MM.1S (cell line): ENCODE results near the gene MPL.

Experiments used
- DNase-seq: peaks from one replicate; pipeline ENCODE4 v3.0.0-alpha.2; 2015
- H2AFZ ChIP-seq: fragments of 300-600 bp; sonication (generic); 2 replicates; pipeline ENCODE4 v1.6.0; 2016; ENCODE audit warnings: antibody characterized with exemption, low read length
- H3F3A ChIP-seq: fragments of 300-600 bp; sonication (generic); 2 replicates; pipeline ENCODE4 v1.6.1; 2016; ENCODE audit warnings: mild to moderate bottlenecking, antibody characterized with exemption, low read length, moderate library complexity, mixed read lengths; ENCODE audit not compliant: insufficient read depth
- H3K27ac ChIP-seq: fragments of 300-600 bp; sonication (generic); 2 replicates; pipeline ENCODE4 v1.5.1; 2016; ENCODE audit warnings: mild to moderate bottlenecking, low read length
- H3K27me3 ChIP-seq: fragments of 300-600 bp; sonication (generic); replicated peaks from 2 replicates; pipeline ENCODE4 v1.6.0; 2016; ENCODE audit warnings: low read length; ENCODE audit not compliant: insufficient read depth
- H3K36me3 ChIP-seq: fragments of 300-600 bp; sonication (generic); replicated peaks from 2 replicates; pipeline ENCODE4 v1.6.1; 2016; ENCODE audit warnings: mild to moderate bottlenecking, low read length, mixed read lengths; ENCODE audit not compliant: insufficient read depth
- H3K4me1 ChIP-seq: fragments of 300-600 bp; sonication (generic); 2 replicates; pipeline ENCODE4 v1.6.1; 2016; ENCODE audit warnings: low read length, mixed read lengths
- H3K4me2 ChIP-seq: fragments of 300-600 bp; sonication (generic); 2 replicates; pipeline ENCODE4 v1.6.0; 2016; ENCODE audit warnings: low read depth, low read length
- H3K4me3 ChIP-seq: fragments of 300-600 bp; sonication (generic); 2 replicates; pipeline ENCODE4 v1.5.1; 2016; ENCODE audit warnings: low read length, mixed read lengths
- H3K79me2 ChIP-seq: fragments of 300-600 bp; sonication (generic); 2 replicates; pipeline ENCODE4 v1.6.1; 2016; ENCODE audit warnings: mixed run types, low read length, mixed read lengths
- H3K9ac ChIP-seq: fragments of 300-600 bp; sonication (generic); 2 replicates; pipeline ENCODE4 v1.6.1; 2016; ENCODE audit warnings: low read length, mixed read lengths
- H3K9me2 ChIP-seq: fragments of 300-600 bp; sonication (generic); replicated peaks from 2 replicates; pipeline ENCODE4 v1.6.1; 2016; ENCODE audit warnings: mild to moderate bottlenecking, low read length, mixed read lengths; ENCODE audit not compliant: insufficient read depth
- H3K9me3 ChIP-seq: fragments of 300-600 bp; sonication (generic); replicated peaks from 2 replicates; pipeline ENCODE4 v1.6.1; 2016; ENCODE audit warnings: mild to moderate bottlenecking, low read length, mixed read lengths; ENCODE audit not compliant: insufficient read depth
- H4K20me1 ChIP-seq: fragments of 300-600 bp; sonication (generic); 2 replicates; pipeline ENCODE4 v1.6.1; 2016; ENCODE audit warnings: mild to moderate bottlenecking, low read length, moderate library complexity, mixed read lengths; ENCODE audit not compliant: insufficient read depth
- EZH2 ChIP-seq: fragments of 300-600 bp; sonication (generic); optimal IDR thresholded peaks from 2 replicates; pipeline ENCODE3; 2017; ENCODE audit warnings: low read depth, mild to moderate bottlenecking, antibody characterized with exemption, low read length, mixed read lengths
- EZH2phosphoT487 ChIP-seq: fragments of 300-600 bp; sonication (generic); IDR thresholded peaks from 2 replicates; pipeline ENCODE4 v1.6.1; 2018; ENCODE audit warnings: antibody characterized with exemption, low read length
- TF ChIP-seq, protein P1 (sequence below): fragments of 300-600 bp; sonication (generic); IDR thresholded peaks from 2 replicates; pipeline ENCODE4 v1.5.1; 2016; ENCODE audit warnings: antibody characterized with exemption, low read length, mixed read lengths

Gene MPL

GRCh38 chr1:43327549-43328292 is 9.9 kb upstream of the MPL start:
- no peak for TF ChIP-seq EZH2
- TF ChIP-seq EZH2phosphoT487 = no peak
- TF ChIP-seq, protein P1, sequence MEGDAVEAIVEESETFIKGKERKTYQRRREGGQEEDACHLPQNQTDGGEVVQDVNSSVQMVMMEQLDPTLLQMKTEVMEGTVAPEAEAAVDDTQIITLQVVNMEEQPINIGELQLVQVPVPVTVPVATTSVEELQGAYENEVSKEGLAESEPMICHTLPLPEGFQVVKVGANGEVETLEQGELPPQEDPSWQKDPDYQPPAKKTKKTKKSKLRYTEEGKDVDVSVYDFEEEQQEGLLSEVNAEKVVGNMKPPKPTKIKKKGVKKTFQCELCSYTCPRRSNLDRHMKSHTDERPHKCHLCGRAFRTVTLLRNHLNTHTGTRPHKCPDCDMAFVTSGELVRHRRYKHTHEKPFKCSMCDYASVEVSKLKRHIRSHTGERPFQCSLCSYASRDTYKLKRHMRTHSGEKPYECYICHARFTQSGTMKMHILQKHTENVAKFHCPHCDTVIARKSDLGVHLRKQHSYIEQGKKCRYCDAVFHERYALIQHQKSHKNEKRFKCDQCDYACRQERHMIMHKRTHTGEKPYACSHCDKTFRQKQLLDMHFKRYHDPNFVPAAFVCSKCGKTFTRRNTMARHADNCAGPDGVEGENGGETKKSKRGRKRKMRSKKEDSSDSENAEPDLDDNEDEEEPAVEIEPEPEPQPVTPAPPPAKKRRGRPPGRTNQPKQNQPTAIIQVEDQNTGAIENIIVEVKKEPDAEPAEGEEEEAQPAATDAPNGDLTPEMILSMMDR = no peak
- no peak overlapping the region for H3K9ac ChIP-seq
- DNase-seq = no peak
- no peaks in the 10 kb centered on the region for H3K36me3 ChIP-seq
- H3K4me1 ChIP-seq = no peaks in the 10 kb centered on the region
- no peak overlapping the region for H3K4me2 ChIP-seq
- H2AFZ ChIP-seq = no peak overlapping the region
- H3F3A ChIP-seq = no peaks in the 10 kb centered on the region
- H4K20me1 ChIP-seq = no peaks in the 10 kb centered on the region
- H3K4me3 ChIP-seq = no peak overlapping the region
- H3K9me3 ChIP-seq = no peaks in the 10 kb centered on the region
- H3K27me3 ChIP-seq = no peaks in the 10 kb centered on the region
- H3K79me2 ChIP-seq = no peaks in the 10 kb centered on the region
- no peak overlapping the region for H3K27ac ChIP-seq
- no peaks in the 10 kb centered on the region for H3K9me2 ChIP-seq

DNA sequence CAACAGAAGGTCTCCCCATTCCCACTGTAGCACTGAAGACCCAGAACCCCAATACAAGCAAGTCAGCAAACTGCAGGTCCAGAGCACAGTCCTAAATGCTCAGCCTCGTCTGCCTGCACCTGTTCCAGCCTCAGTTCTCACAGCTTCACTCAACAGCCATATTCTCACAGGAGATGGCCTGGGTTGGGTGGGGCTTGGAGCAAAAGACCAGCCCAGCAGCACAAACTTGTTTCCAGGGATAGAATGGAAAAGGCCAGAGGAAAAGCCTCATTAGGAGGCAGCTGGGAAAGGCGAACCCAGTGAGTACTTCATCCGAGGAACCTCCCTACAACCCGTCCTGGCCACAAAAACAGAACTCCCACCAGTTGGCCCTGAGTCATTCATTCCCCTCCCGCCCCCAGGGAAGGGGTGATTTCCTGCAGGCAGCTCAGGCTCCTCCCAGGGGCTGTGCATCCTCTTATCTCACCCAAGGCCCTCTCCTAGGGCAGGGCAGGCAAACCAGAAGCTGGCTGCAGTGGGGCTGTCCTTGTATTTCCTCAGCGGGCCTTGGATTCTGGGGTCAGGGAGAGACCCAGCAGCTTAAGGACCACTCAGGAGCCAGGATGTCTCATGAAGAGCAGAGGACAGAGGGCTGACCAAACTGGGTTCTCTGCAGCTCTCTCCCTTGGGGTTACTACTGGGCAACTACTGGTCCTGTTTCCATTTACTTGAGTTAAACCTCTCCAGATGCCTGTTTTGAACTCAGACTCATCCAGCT is 7.4 kb upstream of the MPL start:
- Histone ChIP-seq H3K4me1 (no peaks in the 10 kb centered on the region), H2AFZ (no peak overlapping the region), H3K27ac (no peak overlapping the region), H3K9me3 (no peaks in the 10 kb centered on the region), H3K36me3 (no peaks in the 10 kb centered on the region), H3K9ac (no peak overlapping the region), H3K79me2 (no peaks in the 10 kb centered on the region), H4K20me1 (no peaks in the 10 kb centered on the region), H3F3A (no peaks in the 10 kb centered on the region), H3K4me2 (no peak overlapping the region), H3K4me3 (no peak overlapping the region), H3K27me3 (0 out of 2 replicates have a peak, but pooled peaks cover 3% of the 10 kb centered on the region), H3K9me2 (no peaks in the 10 kb centered on the region)
- TF ChIP-seq, protein P1 = no peak
- TF ChIP-seq EZH2 (no peak), EZH2phosphoT487 (no peak)
- no peak for DNase-seq

DNA sequence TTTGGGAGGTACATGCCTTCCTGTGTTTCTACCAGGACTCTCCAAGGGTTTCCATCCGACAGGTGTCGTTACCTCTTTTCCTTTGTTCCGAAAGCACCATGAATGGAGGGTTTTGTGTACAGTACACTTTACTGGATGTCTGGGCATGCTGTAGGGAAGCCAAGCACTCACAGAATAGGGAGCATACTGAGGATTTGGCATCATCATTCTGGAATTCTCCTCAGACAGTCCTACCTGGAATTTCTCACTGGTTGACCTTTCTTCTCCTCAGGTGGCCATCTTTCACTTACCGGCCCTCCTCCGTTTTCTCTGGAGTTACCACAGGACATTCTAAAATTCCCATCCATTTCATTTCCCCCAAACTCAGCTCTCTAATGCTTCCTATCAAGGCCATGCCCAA is 5.9 kb upstream of the MPL start:
- Histone ChIP-seq H2AFZ (no peak overlapping the region), H3F3A (no peaks in the 10 kb centered on the region), H3K9ac (no peak overlapping the region), H3K4me3 (no peak overlapping the region), H3K9me2 (no peaks in the 10 kb centered on the region), H3K79me2 (no peaks in the 10 kb centered on the region), H4K20me1 (no peaks in the 10 kb centered on the region), H3K27ac (no peak overlapping the region), H3K36me3 (no peaks in the 10 kb centered on the region), H3K4me1 (no peaks in the 10 kb centered on the region), H3K27me3 (0 out of 2 replicates have a peak, but pooled peaks cover 3% of the 10 kb centered on the region), H3K4me2 (no peak overlapping the region), H3K9me3 (no peaks in the 10 kb centered on the region)
- no peak for DNase-seq
- TF ChIP-seq, protein P1 = no peak
- TF ChIP-seq EZH2 = no peak
- TF ChIP-seq EZH2phosphoT487 = no peak
